Fibroblast of the aortic adventitia (primary cell): ENCODE results near the gene HOXA10. TPM values are rescaled to one million over a fixed set of nuclear protein-coding genes. Genes with fewer than 3 reads are reported as not detected.

Experiments
- DNase-seq: peaks from one replicate; pipeline ENCODE4 v3.0.0-alpha.2; 2010; ENCODE audit warnings: low read depth
- H3K4me3 ChIP-seq: 2 replicates; pipeline ENCODE4 v1.5.1; 2011; ENCODE audit warnings: low read depth, mild to moderate bottlenecking, control low read depth, low read length, moderate library complexity
- total RNA-seq: library from RNA; depleted of rRNA; stranded (reverse); fragments of >200 nt; gene quantifications from 2 replicates; pipeline ENCODE4 v1.2.3, GENCODE V29; 2012; ENCODE audit warnings: low replicate concordance
- TF ChIP-seq, protein P1 (sequence below): IDR thresholded peaks from 2 replicates; pipeline ENCODE4 v1.5.1; 2011; ENCODE audit warnings: mild to moderate bottlenecking, low read length, control low read depth, inconsistent platforms; ENCODE audit not compliant: insufficient read depth

HOXA10 gene
- total RNA-seq, 1 donor: not detected

DNA sequence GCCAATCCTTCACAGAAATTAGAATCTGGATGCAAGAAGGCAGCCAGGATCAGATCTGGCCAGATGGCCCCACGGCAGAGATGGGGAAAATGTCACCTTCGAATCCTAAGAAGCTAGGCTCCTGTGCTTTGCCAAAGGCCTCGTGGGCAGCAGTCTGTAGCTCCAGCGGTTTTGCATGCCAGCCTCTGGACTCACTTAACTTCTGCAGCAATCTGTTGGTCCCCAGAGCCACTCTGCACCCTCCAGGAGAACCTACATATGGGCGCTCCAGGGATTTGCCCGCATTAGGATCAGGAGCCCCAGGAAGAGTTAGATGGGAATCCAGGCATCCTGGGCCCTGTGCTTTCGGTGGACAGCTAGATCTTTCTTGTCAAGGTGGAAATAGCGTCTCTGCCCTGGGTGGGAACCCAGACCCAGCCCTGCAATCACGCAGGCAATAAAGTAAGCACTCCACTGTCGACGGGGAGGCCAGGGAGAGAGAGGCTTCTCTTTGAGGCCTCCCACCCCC lies 35.9 kb upstream of the HOXA10 start:
- H3K4me3 ChIP-seq: no peak overlapping the region
- TF ChIP-seq, protein P1, sequence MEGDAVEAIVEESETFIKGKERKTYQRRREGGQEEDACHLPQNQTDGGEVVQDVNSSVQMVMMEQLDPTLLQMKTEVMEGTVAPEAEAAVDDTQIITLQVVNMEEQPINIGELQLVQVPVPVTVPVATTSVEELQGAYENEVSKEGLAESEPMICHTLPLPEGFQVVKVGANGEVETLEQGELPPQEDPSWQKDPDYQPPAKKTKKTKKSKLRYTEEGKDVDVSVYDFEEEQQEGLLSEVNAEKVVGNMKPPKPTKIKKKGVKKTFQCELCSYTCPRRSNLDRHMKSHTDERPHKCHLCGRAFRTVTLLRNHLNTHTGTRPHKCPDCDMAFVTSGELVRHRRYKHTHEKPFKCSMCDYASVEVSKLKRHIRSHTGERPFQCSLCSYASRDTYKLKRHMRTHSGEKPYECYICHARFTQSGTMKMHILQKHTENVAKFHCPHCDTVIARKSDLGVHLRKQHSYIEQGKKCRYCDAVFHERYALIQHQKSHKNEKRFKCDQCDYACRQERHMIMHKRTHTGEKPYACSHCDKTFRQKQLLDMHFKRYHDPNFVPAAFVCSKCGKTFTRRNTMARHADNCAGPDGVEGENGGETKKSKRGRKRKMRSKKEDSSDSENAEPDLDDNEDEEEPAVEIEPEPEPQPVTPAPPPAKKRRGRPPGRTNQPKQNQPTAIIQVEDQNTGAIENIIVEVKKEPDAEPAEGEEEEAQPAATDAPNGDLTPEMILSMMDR: no peak
- DNase-seq: no peak

DNA sequence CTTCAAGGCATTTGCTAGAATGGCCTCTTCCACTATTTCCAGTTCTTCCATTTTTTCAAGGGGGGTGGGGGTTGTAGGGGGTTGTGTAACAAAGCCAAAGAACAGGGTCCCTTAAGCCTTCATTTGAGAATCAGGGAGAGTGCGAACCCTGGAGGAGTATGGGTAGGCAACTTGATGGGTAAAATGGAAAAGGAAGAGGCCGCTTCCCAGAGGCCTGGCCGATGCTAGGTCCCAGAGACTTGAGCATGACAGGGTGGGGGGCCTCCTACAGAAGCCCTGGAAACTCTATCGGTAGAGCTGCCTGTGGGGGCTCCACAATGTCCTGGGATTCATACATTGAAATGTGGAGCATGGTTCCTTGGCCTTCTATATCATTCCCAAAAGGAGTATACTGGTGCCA lies 34.9 kb upstream of the HOXA10 start:
- TF ChIP-seq, protein P1: no peak
- DNase-seq: no peak
- no peak overlapping the region for H3K4me3 ChIP-seq

DNA sequence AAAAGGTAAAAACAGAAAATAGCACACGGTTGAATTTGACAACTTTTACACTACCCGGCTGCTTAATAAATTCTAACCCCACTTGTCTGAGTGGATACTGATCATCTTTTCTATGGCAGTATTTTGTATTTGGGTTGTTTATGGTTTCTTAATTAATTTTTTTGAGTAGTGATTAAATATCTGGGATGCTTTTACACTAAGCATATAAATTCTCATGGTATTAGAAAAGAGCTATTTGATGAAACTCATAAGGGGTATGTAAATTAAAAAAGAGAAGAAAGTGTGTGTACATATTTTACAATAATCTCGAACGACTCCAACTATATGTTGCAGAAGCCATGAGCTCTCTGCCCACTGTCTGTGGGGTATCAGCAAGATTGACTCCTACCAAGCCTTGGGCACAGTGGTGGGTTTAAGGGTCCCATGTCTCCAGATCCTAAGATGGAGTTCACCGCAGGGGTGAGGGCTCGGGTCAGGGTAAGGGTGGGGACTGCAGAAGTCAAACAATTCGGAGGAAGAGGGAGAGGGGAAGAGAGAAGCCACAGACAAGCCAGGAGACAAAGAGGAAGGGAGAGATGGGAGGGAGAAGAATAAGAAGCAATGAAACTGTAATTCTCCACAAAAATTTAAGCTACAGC lies 33.3 kb upstream of the HOXA10 start:
- no peak overlapping the region for H3K4me3 ChIP-seq
- no peak for DNase-seq
- TF ChIP-seq, protein P1: no peak

DNA sequence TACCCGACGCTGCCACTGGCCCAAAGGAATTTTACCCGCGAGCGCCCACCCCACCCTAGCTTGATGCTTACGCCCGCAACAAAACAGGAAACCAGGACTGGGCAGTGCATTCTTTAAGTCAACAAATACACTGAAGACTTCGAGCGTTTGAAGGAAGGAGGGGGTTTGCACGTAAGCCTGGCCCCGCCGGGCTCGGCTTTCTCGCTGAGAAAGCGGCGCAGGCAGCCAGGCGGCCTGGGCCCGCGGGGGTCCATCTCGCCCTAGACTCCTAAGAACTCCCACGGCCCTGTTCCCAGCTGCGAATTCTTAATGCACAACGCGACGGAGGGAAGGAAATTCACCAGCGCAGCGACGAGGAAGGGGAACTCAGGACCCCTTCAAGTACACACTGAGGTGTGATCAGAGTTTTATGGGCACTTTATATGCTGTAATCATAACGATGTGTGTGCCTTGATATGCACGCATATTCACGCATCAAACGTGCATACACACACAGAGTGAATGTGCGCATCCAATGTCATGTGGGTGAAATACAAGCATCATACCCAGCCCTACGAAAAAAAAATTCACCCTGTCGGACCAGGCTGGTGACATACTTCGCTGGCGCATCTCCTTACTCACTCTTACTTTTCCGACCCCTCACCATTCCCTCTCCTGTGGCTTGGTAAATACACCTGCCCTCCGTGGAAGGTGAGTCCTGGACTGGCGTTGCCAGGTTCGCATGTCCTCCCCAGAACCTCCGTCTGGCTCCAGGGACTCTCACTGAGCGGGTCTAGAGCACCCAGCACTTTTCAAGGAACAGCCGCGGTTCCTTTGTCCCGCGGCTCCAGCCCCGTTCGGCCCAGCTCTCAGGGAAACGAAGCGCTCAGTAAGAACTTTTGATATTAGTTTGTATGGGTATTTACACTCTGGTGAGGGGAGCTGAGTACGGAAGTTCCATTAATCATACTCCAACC lies 31.5 kb upstream of the HOXA10 start:
- TF ChIP-seq, protein P1: no peak
- no peak for DNase-seq
- no peak overlapping the region for H3K4me3 ChIP-seq

DNA sequence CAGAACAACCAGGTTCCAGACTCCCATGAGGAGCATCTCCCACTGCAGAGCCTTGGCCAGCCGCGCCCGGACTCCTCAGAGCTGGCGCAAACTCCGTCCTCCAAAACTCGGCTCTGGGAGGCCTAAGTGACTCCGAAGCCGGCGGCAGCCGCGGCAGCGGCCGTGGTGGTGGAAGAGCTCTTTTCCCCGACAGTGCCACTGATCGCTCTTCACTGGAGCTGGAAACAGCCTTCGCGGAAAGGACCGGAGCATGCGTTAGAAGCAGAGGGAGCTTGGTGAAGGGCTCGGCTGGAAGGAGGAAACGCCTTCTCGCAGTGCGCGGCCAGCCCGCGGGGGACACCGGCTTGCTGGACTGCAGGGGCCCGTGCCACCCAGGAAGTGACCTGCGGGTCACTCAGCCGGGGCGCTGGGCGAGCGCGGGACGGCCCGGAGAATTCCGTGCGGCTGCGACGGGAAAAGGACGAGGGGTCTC lies 30.8 kb upstream of the HOXA10 start:
- H3K4me3 ChIP-seq: no peak overlapping the region
- DNase-seq: no peak
- TF ChIP-seq, protein P1: no peak

DNA sequence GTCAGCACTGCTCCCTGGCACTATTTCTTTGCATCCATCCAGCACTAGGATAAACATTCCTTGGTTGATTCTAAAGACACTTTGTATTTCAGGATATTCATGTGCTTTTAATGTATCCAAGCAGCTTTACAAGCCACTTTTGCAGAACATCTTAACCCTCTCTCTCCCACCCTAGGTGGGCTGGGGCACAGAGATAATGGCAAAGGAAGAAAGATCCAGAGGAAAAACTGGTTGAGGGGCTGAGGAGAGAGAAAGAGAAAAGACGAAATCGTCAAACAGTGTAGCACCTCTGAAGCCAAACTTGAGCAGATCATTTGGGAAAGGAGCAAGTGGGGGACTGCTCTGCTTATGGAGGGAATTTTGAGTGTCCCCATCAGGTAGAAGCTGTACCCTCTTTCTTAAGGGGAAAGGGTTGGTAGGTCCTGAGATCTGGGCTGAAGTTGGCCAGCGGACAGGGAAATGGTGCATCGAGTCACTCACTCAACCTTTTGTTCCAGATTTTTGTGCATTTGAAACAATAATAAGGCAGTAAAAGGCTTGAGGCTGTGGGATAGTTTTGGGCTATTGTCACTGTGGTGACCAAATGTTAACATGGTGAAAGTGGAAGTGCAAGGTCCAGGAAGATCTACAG lies 30.0 kb upstream of the HOXA10 start:
- no peak for DNase-seq
- TF ChIP-seq, protein P1: no peak
- H3K4me3 ChIP-seq: no peak overlapping the region
